HuH-7 (cell line): Measurements from ENCODE around the gene FAAH.
A peak's percentile ranks its signal among the peaks of the same experiment; 100 is the strongest.
"Not testable (repeated sequence)": the region's sequence is repeated elsewhere in the genome, so short reads cannot be mapped to it uniquely, and the experiment has no call there.

Source experiments
- DNase-seq: peaks from one replicate; pipeline ENCODE4 v3.0.0; 2011; ENCODE audit warnings: low spot score

Gene FAAH

GRCh38 chr1:46394108-46394871, at the start of gene FAAH:
Gene FAAH, plus strand, starts transcription at chr1:46394317. Its CDS starts 32 bp downstream, at chr1:46394349.
- DNase-seq = peak; percentile 83

DNA sequence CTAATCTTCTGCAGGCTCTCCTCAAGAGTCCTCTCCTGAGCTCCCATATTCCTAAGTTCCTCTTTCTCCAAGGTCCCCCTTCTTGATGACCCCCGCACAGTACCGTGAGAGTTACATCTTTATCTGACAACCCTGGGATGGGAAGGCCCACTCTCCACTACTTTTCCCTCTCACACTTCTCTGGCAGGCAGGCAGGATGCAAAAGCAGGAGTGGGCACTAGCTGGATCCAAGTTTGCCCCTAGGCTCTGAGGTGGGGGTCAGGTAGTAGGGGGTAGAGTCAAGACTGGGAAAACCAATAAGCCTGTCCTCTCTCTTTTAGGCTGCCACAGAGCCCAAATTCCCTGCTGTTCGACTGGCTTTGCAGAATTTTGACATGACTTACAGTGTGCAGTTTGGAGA, 49.6 kb upstream of the FAAH start:
- no peak for DNase-seq

GRCh38 chr1:46345281-46345680, 48.8 kb upstream of the FAAH start:
- no peak for DNase-seq

GRCh38 chr1:46352363-46352762, 41.8 kb upstream of the FAAH start:
- no peak for DNase-seq

GRCh38 chr1:46355920-46356319, 38.2 kb upstream of the FAAH start:
- not testable (repeated sequence) for DNase-seq

- no peak for DNase-seq
Measured at GRCh38 chr1:46362158-46362557, 32.0 kb upstream of the FAAH start.

GRCh38 chr1:46363121-46363520, 31.0 kb upstream of the FAAH start:
- no peak for DNase-seq

- no peak for DNase-seq
Measured at GRCh38 chr1:46364612-46365011, 29.5 kb upstream of the FAAH start.

GRCh38 chr1:46365796-46366195, 28.3 kb upstream of the FAAH start:
- DNase-seq = not testable (repeated sequence)

DNA sequence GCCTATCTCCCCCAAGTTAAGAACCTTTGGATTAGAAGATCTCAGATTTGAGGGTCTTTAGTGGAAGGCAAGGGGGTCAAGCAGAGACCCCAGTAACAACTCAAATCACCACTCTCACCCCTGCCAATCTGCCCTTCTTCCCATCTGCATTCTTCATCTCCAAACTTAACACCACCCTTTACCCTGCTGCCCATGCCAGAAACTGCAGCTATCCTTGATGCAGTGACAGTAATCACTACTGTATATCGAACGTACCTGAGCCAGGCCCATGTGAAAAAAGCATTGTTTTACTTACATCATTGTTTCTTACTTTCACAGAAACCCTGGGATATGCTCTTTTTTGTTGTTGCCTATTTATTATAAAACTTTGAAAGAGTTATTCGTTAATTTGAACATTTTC, 27.0 kb upstream of the FAAH start:
- DNase-seq = no peak

DNA sequence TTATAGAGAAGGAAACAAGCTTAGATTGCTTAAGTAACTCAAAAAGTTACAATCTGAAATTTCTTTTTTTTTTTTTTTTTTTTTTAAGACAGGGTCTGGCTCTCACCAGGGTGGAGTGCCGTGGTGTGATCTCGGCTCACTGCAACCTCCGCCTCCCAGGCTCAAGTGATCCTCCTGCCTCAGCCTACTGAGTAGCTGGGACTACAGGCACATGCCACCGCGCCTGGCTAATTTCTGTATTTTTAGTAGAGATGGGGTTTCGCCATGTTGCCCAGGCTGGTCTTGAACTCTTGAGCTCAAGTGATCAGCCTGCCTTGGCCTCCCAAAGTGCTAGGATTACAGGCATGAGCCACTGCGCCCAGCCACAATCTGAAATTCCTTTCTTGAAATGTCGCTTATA, 26.4 kb upstream of the FAAH start:
- DNase-seq = not testable (repeated sequence)

GRCh38 chr1:46368791-46369190, 25.3 kb upstream of the FAAH start:
- DNase-seq = no peak

- no peak for DNase-seq
Measured at GRCh38 chr1:46369542-46370213, 24.4 kb upstream of the FAAH start.

- DNase-seq = no peak
Measured at GRCh38 chr1:46370214-46370633, 23.9 kb upstream of the FAAH start.

DNA sequence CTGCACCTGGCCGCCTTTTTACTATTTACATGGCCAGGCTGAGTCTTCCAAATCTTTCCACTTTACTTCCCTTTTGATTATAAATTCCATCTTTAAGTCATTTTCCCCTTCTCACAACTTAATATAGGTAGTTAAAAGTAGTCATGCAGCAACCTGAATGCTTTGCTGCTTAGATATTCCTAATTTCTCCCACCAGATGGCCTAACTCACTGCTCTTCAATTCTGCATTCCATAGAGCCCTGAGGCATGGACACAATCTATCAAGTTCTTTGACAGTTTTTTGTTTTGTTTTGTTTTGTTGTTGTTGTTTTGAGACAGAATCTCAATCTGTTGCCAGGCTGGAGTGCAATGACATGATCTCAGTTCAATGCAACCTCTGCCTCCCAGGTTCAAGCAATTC, 21.7 kb upstream of the FAAH start:
- DNase-seq = no peak

DNA sequence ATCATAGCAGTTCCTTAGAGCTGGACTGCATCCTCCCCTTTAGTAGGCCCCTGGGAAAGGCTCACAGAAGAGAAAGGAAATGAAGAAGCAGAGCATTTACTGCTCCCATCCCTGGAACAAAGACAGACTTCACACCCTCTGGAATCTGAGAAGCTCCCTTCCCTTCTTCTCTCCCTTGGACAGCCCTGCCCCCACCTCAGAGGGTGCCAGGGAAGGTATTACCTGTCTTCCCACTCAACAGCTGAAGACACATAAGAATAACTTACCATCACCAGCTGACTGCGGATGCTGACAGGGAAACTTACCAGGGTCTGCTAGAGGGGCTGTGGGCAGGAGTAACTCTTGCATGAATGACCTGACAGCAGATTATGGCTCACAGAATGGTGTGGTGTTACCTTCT, 14.1 kb upstream of the FAAH start:
- DNase-seq = no peak

DNA sequence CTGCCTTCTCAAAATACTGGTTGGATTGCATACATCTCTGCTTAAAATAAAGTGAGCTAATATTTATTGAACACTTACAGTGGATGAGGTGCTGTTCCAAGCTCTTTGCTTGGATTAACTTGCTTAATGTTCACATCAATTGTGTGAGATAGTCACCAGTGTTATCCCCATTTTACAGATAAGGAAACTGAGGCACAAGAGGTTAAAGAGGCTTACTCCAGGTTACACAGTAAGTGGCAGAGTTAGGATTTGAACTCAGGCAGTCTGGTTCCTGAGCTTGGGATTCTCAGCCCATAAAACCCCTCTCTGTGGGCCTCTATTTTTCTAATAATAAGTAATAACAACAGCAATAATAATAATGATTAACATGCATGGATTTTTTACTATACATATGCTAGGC, 13.6 kb upstream of the FAAH start:
- no peak for DNase-seq

DNA sequence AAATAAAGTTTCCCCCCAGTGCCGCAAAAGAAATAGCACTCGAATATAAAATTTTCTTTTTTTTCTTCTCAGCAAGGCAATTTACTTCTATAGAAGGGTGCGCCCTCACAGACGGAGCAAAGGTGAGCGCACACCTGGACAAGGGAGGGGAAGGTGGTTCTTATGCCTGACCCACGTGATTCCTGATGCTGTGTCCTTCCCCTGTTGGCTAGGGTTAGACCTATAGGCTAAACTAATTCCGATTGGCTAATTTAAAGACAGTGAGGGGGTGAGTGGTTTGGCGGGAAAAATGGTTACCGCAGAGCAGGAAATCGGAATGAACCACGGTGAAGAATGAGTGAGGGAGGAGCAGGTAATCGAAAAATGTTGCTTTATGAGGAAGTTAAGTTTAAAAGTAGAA, 607 bp upstream of the FAAH start:
- no peak for DNase-seq

DNA sequence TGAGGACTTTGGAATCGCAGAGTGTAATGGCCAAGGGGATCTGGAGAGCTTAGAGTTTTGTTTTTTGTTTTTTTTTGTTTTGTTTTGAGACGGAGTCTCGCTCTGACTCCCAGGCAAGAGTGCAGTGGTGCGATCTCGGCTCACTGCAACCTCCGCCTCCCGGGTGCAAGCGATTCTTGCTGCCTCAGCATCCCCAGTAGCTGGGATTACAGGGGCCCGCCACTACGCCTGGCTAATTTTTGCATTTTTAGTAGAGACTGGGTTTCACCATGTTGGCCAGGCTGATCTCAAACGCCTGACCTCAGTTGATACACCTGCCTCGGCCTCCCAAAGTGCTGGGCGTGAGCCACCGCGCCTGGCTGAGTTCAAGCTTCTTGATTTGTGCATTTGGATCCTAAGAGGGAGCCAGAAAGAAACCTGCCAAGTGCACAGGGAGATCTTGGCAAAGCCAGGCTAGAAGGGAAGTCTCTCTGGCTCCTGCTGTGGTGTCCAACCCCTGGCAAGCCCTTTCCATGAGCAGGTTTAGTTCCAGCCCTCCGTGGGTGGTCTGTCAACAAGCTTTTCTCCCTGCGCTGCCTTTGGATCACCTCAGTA, 852 bp downstream of the FAAH start:
- DNase-seq = no peak

DNA sequence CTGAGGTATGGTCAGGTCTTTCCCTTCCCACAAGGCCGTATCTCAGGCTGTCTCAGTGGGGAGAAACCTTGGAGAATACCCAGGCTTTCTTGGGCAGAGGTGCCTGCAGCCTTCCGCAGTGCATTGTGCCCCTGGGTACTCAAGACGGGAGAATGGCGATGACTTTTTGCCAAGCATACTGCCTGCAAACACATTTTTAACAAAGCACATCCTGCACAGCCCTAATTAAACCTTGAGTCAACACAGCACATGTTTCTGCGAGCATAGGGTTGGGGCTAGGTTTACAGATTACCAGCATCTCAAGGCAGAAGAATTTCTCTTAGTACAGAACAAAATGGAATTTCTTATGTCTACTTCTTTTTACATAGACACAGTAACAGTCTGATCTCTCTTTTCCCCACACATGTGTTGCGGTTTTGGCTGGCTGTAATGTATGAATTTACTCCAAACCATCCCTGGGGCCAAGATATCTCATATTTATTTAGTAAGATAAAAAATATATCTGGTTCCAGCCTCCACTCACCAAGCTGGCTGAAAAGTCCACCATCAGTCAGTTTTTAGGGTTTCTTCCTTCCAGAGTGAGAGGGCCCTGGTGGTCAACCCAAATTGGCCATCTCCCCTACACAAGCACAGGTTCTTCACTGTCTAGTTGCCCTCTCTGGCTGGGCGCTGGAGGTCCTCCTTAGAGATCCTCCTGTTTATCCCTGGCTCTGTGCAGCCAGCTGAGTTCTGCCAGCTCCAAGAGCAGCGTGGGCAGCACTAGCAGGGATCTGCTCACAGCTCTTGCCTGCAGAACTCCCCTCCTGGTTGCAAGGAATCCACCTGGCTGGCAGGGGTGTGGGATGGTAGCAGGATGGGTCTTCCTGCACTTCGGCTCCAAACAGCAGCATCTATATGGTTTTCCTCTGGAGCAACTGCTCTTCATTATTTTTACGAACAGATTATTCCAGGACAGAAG, 2.6 kb downstream of the FAAH start:
- DNase-seq = peak; percentile 8

GRCh38 chr1:46399307-46399706, 5.2 kb downstream of the FAAH start:
- no peak for DNase-seq

DNA sequence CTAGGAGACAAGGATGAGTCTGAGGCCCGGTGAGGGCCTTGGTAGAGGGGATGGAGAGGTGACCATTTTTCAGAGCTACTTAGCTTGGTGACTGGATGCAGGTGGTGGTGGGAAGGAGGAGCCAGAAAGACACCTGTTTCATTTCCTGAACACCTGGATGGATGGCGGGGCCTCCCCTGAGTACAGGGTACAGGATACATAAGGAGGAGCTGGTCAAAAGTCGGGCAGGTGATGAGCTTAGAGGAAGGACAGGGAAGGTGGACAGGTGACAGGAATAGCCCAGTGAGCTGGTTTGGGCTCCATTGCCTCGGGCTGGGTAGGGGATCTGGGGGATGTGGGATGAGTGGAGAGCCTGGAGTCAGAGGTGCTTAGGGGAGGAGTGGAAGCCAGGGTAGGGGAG, 6.3 kb downstream of the FAAH start:
- DNase-seq = no peak
